ENCODE measurements around the gene RNF212. TPM values are rescaled to one million over a fixed set of nuclear protein-coding genes. Genes with fewer than 3 reads are reported as not detected.

The RNF212 gene
- total and polyA plus RNA-seq, 2 of the 13 experiments (the other 11 are each of a cell fraction or from before 2014, with no cell fraction given): not detected

DNA sequence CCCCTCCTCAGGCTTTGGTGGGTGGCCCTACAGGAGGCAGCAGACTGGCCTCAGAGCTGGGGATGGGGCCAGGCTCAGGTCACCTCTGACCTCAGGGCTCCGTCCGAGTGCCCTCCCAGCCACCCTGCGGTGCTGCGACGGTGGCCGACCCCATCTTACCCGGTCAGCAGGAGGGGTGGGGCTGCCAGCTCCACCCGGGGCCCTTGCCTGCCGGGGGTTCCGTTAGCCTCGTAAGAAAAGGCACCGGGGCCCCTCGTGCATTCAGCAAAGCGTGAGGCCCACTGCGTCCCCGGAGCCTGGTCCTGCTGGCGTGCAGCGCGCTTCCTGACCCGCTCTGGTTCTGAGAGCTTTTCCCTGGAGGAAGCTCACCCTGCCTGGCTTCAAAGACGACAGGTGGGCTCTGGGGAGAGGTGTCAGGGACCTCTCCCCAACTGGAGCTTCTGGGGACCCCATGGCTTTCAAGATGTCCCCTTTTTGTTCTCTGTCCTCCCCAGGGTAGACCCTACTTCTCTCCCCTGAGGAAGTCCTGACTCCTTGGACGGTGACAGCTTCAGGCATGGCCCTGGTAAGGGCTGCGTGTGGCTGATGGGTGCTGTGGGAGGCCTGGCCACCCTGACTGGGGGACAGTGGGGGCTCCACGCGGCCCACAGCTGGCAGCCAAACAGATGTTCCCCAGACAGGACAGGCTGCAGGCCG lies 86.0 kb downstream of the RNF212 start (continued):
- TF ChIP-seq TAF15 (IDR thresholded peaks at IDR 0.05; ENCODE audit: low read depth, low read length, poor library complexity, severe bottlenecking): peak; percentile 30
- no peak for TF ChIP-seq HNF4G (IDR thresholded peaks at IDR 0.05; ENCODE audit: borderline replicate concordance, low read depth, low read length)
- no peak for TF ChIP-seq HNF4G (CRISPR knock-in tag; IDR thresholded peaks at IDR 0.05; ENCODE audit: borderline replicate concordance, low read depth)
- TF ChIP-seq RXRA (CRISPR knock-in tag; IDR thresholded peaks at IDR 0.05): no peak
- TF ChIP-seq ZSCAN22 (CRISPR knock-in tag; IDR thresholded peaks at IDR 0.05): no peak
- no peak for TF ChIP-seq MBNL3 (CRISPR knock-in tag; conservative IDR thresholded peaks at IDR 0.05)
- no peak for TF ChIP-seq ZFP37 (CRISPR knock-in tag; IDR thresholded peaks at IDR 0.05; ENCODE audit: borderline replicate concordance)
- TF ChIP-seq ZNF326 (CRISPR knock-in tag; IDR thresholded peaks at IDR 0.05; ENCODE audit: borderline replicate concordance): peak; percentile 50; the same call in 1 of the 2 replicates
- TF ChIP-seq NR3C1 (CRISPR knock-in tag; IDR thresholded peaks at IDR 0.05): no peak
- 0 out of 2 replicates have a peak, but pooled peaks have one; percentile 19 for TF ChIP-seq REPIN1 (CRISPR knock-in tag; IDR thresholded peaks at IDR 0.05; ENCODE audit: borderline replicate concordance, low read depth)
- TF ChIP-seq ZNF230 (CRISPR knock-in tag; IDR thresholded peaks at IDR 0.05): 0 out of 2 replicates have a peak, but pooled peaks have one; percentile 11
- no peak for TF ChIP-seq FOXP1 (IDR thresholded peaks at IDR 0.05)
- TF ChIP-seq FOXP1 (CRISPR knock-in tag; IDR thresholded peaks at IDR 0.05): no peak
- TF ChIP-seq POLR2G (IDR thresholded peaks at IDR 0.05; ENCODE audit: low read depth, low read length): peak; percentile 57
- TF ChIP-seq, protein P1, sequence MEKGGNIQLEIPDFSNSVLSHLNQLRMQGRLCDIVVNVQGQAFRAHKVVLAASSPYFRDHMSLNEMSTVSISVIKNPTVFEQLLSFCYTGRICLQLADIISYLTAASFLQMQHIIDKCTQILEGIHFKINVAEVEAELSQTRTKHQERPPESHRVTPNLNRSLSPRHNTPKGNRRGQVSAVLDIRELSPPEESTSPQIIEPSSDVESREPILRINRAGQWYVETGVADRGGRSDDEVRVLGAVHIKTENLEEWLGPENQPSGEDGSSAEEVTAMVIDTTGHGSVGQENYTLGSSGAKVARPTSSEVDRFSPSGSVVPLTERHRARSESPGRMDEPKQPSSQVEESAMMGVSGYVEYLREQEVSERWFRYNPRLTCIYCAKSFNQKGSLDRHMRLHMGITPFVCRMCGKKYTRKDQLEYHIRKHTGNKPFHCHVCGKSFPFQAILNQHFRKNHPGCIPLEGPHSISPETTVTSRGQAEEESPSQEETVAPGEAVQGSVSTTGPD (CRISPR knock-in tag; IDR thresholded peaks at IDR 0.05): no peak
- TF ChIP-seq, protein P2, sequence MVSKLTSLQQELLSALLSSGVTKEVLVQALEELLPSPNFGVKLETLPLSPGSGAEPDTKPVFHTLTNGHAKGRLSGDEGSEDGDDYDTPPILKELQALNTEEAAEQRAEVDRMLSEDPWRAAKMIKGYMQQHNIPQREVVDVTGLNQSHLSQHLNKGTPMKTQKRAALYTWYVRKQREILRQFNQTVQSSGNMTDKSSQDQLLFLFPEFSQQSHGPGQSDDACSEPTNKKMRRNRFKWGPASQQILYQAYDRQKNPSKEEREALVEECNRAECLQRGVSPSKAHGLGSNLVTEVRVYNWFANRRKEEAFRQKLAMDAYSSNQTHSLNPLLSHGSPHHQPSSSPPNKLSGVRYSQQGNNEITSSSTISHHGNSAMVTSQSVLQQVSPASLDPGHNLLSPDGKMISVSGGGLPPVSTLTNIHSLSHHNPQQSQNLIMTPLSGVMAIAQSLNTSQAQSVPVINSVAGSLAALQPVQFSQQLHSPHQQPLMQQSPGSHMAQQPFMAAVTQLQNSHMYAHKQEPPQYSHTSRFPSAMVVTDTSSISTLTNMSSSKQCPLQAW (CRISPR knock-in tag; IDR thresholded peaks at IDR 0.05): 0 out of 2 replicates have a peak, but pooled peaks have one; percentile 34
- peak; percentile 98 for TF ChIP-seq AGO2 (optimal IDR thresholded peaks at IDR 0.05; ENCODE audit: low read depth, low read length)
- TF ChIP-seq NR2F6 (IDR thresholded peaks at IDR 0.05): peak; percentile 37; the same call in 1 of the 2 replicates
- TF ChIP-seq NR2F6 (CRISPR knock-in tag; IDR thresholded peaks at IDR 0.05): no peak
- no peak for TF ChIP-seq CBFB (CRISPR knock-in tag; IDR thresholded peaks at IDR 0.05)
- no peak for TF ChIP-seq MTA1 (CRISPR knock-in tag; IDR thresholded peaks at IDR 0.05; ENCODE audit: borderline replicate concordance)

Measured in HepG2 (cell line).